GM12891 (cell line): Measurements from ENCODE around the gene EIPR1.

Source experiments
- POLR2A ChIP-seq: IDR thresholded peaks from 2 replicates; pipeline ENCODE4 v1.6.1; 2011; ENCODE audit warnings: low read depth, low read length, control low read depth
- POLR2AphosphoS5 ChIP-seq: IDR thresholded peaks from 2 replicates; pipeline ENCODE4 v1.6.1; 2011; ENCODE audit warnings: low read depth, low read length, control low read depth
- POU2F2 ChIP-seq: IDR thresholded peaks from 2 replicates; pipeline ENCODE4 v1.6.1; 2011; ENCODE audit warnings: low read depth, mild to moderate bottlenecking, control low read depth, low read length, moderate library complexity

DNA sequence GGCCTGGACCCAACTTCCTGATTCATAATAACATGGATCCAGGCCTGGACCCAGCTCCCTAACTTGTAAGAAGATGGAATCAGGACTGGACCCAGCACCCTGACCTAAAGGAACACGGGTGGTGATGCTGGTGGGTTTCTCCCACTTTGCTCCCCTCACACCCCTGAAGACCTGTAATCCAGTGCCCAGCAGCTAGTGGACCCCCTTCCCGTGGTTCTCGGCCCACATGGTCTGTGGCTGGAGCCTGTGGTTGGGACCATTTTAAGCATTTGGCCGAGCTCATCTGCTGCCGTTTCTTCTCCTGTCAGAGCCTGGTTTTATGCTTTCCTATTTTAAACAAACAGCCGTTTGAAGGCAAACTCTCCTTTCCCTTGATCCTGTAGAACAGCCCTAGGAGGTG lies 232.8 kb downstream of the EIPR1 start:
- TF ChIP-seq POLR2AphosphoS5 (no peak), POLR2A (no peak), POU2F2 (no peak)
